ENCODE measurements around the gene INKA1.
A peak's percentile ranks its signal among the peaks of the same experiment; 100 is the strongest.

The INKA1 gene

GRCh38 chr3:49786357-49787181 lies 16.5 kb upstream of the INKA1 start, which contains the start of gene IP6K1:
Gene IP6K1 (minus strand): TSS chr3:49786542. CDS start chr3:49748040, 38,502 bp downstream.
- Mint-ChIP-seq H3K9me3 (no peaks in the 10 kb centered on the region), H3K36me3 (ENCODE audit: low read depth) (peaks cover 10% of the 10 kb centered on the region), H3K27me3 (ENCODE audit: low read depth) (peaks cover 4% of the 10 kb centered on the region), H3K27ac (peak within 1 kb of the TSS; percentile 97 to 99 (median 97)), H3K4me3 (peak within 1 kb of the TSS; percentile 90 to 94 (median 93)), H3K4me1 (peaks cover 12% of the 10 kb centered on the region)
- no peak for TF ChIP-seq CTCF (IDR thresholded peaks at IDR 0.05; ENCODE audit: unreplicated experiment in 3 of 3)

GRCh38 chr3:49787182-49787464 lies 15.9 kb upstream of the INKA1 start:
- H3K27ac Mint-ChIP-seq, result peak overlapping the region; percentile 97 to 99 (median 97)
- peak overlapping the region; percentile 90 to 94 (median 93) for H3K4me3 Mint-ChIP-seq
- no peaks in the 10 kb centered on the region for H3K9me3 Mint-ChIP-seq
- no peak for TF ChIP-seq CTCF (IDR thresholded peaks at IDR 0.05; ENCODE audit: unreplicated experiment in 3 of 3)
- H3K4me1 Mint-ChIP-seq, result peaks cover 11% of the 10 kb centered on the region
- peaks cover 10% of the 10 kb centered on the region for H3K36me3 Mint-ChIP-seq (ENCODE audit: low read depth)
- H3K27me3 Mint-ChIP-seq (ENCODE audit: low read depth), result peaks cover 4% of the 10 kb centered on the region

GRCh38 chr3:49787536-49787935 lies 15.5 kb upstream of the INKA1 start:
- H3K4me1 Mint-ChIP-seq, result peaks cover 11% of the 10 kb centered on the region
- no peaks in the 10 kb centered on the region for H3K9me3 Mint-ChIP-seq

GRCh38 chr3:49788056-49788455 lies 15.0 kb upstream of the INKA1 start:
- Mint-ChIP-seq H3K4me1 (peaks cover 11% of the 10 kb centered on the region), H3K36me3 (ENCODE audit: low read depth) (peaks cover 10% of the 10 kb centered on the region), H3K27ac (no peak overlapping the region), H3K9me3 (no peaks in the 10 kb centered on the region), H3K27me3 (ENCODE audit: low read depth) (peaks cover 4% of the 10 kb centered on the region), H3K4me3 (no peak overlapping the region)
- no peak for TF ChIP-seq CTCF (IDR thresholded peaks at IDR 0.05; ENCODE audit: unreplicated experiment in 3 of 3)

More at GRCh38 chr3:49787536-49787935, 15.5 kb upstream of the INKA1 start:
- TF ChIP-seq CTCF (IDR thresholded peaks at IDR 0.05; ENCODE audit: unreplicated experiment in 3 of 3), result no peak
- H3K4me3 Mint-ChIP-seq, result peak overlapping the region; percentile 90 to 94 (median 93)
- H3K36me3 Mint-ChIP-seq (ENCODE audit: low read depth), result peaks cover 10% of the 10 kb centered on the region
- H3K27ac Mint-ChIP-seq, result peak overlapping the region in 2 of 3 experiments; percentile 97
- H3K27me3 Mint-ChIP-seq (ENCODE audit: low read depth), result peaks cover 4% of the 10 kb centered on the region

- Mint-ChIP-seq H3K9me3 (no peaks in the 10 kb centered on the region), H3K27ac (no peak overlapping the region), H3K4me1 (no peaks in the 10 kb centered on the region), H3K27me3 (ENCODE audit: low read depth) (peaks cover 4% of the 10 kb centered on the region), H3K4me3 (no peak overlapping the region), H3K36me3 (ENCODE audit: low read depth) (no peaks in the 10 kb centered on the region)
- TF ChIP-seq CTCF (IDR thresholded peaks at IDR 0.05; ENCODE audit: unreplicated experiment in 3 of 3), result no peak
Measured at GRCh38 chr3:49790626-49791411, 12.2 kb upstream of the INKA1 start.
